ENCODE results near the gene SGSM1. TPM values are rescaled to one million over a fixed set of nuclear protein-coding genes. Genes with fewer than 3 reads are reported as not detected.

Gene SGSM1
- total RNA-seq, 2 donors from 2014 or later, result 1.4 to 1.9 TPM

DNA sequence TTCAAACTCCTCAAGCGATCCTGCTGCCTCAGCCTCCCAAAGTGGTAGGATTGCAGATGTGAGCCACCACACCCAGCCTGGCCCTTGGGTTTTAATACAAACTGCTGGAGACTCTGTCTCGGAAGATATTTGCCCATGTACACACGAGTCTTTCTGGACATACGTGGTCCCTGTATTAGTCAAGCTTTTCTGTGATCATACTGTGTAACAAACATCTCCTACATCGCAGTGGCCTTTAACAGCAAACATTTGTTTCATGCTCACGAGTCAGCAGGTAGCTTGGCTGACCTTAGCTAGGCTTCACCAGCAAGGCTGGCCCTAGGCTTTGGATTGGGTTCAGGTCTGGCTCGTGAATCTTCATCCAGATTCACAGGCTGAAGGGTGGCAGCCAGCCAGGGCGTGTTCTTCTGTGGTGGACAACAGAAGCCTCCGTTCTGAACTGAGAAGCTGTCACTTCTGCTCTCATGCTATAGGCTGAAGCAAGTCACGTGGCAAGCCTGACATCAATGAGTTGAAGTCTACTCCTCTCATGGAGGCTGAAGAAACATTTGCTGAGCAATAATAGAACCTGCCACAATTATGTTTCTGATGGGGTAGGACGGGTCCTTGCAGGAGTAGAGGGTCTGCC, 155.3 kb downstream of the SGSM1 start:
- DNase-seq (ENCODE audit: low spot score), result no peak
- intact Hi-C loops (cut with DNase I), result no loop called here

DNA sequence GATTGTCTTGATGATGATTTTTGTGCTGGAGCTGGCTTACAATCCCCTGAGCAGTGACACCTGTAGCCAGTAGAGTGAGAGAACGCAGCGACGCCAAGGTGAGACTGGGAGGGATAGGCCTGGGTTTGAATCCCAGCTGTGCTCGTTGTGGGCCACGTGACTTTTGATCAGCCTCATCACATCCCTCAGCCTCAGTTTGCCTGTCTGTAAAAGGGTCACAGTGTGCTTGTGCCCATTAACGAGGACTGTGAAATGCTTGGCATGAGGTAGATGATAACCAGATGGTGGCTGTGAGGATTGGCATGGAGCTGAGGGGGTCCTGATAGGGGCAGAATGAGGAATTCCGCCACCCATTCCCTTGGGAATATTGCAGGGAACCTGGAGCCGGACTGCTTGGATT, 156.1 kb downstream of the SGSM1 start:
- DNase-seq (ENCODE audit: low spot score), result no peak
- intact Hi-C loops (cut with DNase I), result no loop called here

GRCh38 chr22:24962835-24963234, 156.8 kb downstream of the SGSM1 start:
- no peak for DNase-seq (ENCODE audit: low spot score)
- intact Hi-C loops (cut with DNase I), result no loop called here

DNA sequence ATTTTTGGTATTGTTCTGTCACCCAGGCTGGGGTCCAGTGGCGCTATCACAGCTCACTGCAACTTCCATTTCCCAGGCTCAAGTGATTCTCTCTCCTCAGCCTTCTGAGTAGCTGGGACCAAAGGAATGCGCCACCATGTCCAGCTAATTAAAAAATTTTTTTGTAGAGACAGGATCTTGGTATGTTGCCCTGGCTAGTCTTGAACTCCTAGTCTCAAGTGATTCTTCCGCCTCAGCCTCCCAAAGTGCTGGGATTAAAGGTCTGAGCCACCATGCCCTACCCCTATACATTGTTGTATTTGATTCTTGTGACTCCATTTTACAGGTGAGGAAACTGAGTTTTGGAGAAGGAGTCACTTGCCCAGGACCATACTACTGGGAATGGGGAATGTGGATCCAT, 158.4 kb downstream of the SGSM1 start:
- intact Hi-C loops (cut with DNase I), result no loop called here
- DNase-seq (ENCODE audit: low spot score), result no peak

DNA sequence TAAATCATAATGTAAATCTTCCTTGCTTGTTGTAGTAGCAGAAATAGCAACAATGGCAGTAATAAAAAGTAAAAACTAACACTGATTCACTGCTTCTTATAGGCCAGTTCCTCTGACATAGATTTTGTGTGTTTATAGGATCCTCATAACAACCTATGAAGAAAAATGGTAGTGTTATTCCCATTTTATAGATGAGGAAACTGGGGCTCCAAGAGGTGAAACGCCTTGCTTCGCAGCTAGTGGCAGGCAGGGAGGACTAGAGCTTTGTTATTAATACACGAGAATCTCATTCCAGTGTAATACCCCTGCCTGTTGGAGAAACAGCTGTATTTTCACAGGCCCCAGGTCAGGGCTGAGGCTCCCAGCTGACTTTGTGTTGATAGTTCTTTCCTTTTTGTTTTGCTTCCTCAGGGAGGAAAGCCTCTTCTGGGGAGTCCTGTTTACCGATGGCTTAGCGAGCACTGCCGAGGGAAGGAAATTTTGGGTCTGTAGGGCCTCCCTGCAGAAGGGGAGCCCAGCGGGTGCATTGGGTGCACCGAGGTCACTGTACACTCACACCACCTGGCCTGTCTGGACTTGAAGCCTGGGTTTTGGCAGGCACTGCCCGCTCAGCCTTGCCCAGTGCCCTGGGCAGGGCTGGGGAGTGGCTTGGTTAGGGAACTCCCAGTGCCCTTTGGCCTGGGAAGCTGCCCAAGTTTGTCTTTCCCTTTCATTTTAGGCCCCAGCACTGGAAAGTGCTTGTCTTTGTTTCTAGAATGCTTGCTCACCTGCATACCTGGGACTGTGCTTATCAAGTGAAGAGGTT, 160.0 kb downstream of the SGSM1 start:
- DNase-seq (ENCODE audit: low spot score), result no peak
- intact Hi-C loops (cut with DNase I), result no loop called here

GRCh38 chr22:24968066-24968561, 162.1 kb downstream of the SGSM1 start:
- intact Hi-C loops (cut with DNase I), result no loop called here
- no peak for DNase-seq (ENCODE audit: low spot score)

GRCh38 chr22:24969560-24970301, 163.7 kb downstream of the SGSM1 start:
- peak; percentile 87 for DNase-seq (ENCODE audit: low spot score)
- intact Hi-C loops (cut with DNase I), result no loop called here

- intact Hi-C loops (cut with DNase I), result no loop called here
- no peak for DNase-seq (ENCODE audit: low spot score)
These were observed 166.4 kb downstream of the SGSM1 start for GRCh38 chr22:24972369-24972768.

DNA sequence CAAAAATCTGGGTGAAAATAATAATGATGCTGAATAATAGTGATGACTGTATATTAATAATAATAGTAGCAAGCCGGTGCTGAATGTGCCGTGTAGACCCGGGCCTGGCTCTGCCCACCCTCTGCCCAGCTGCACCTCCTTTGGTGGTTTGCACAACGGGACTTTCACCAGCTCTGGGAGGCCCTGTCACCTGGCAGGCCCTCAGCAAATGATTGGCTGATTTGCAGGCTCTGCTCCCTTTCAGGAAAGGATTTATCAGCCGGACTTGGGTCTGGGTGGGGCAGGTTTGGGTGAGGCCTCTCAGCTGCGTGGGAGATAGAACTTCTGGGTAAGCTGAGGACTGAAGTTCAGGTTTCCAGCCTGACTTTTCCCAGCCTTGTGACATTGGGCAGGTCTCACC, 167.9 kb downstream of the SGSM1 start:
- intact Hi-C loops (cut with DNase I), result no loop called here
- DNase-seq (ENCODE audit: low spot score), result no peak

DNA sequence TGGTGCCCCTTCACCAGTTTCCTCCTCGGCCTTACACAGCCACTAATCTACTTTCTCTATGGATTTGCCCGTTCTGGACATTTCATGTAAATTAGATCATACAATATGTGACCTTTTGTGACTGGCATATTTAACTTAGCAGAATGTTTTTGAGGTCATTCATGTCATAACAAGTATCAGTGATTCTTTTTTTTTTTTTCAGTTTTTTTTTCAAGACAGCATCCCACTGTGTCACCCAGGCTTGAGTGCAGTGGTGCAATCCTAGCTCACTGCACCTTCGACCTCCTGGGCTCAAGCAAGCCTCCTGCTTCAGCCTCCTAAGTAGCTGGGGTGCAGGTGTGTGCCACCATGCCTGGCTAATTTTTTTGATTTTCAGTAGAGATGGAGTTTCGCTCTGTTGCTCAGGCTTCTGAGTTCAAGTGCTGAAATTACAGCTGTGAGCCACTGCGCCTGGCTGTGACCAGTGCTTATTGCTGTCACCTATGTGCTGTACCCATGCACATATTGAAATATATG, 169.2 kb downstream of the SGSM1 start:
- no peak for DNase-seq (ENCODE audit: low spot score)
- intact Hi-C loops (cut with DNase I), result no loop called here

- peak; percentile 93 for DNase-seq (ENCODE audit: low spot score)
- intact Hi-C loops (cut with DNase I), result no loop called here
These were observed 169.9 kb downstream of the SGSM1 start for GRCh38 chr22:24975813-24976341.

GRCh38 chr22:24976442-24977218, 170.6 kb downstream of the SGSM1 start:
- intact Hi-C loops (cut with DNase I), result no loop called here
- DNase-seq (ENCODE audit: low spot score), result no peak

Other genes starting within 250 kb of the SGSM1 start
- 1 to 10 TPM; 6.6 to 9.3 TPM for gene LRRC75B, start 213.1 kb upstream of the SGSM1 start, total RNA-seq
- 1 to 10 TPM; 5.1 to 6.3 TPM for gene GGT1, start 203.0 kb upstream of the SGSM1 start, total RNA-seq
- not detected for gene PIWIL3, start 31.5 kb upstream of the SGSM1 start, total RNA-seq
- not detected for gene LHFPL7, start 140.5 kb downstream of the SGSM1 start, total RNA-seq
- 10 to 100 TPM; 26.2 to 27.4 TPM for gene KIAA1671, start 146.5 kb downstream of the SGSM1 start, total RNA-seq

Data from posterior vena cava (tissue), 2 donors.